A549 (cell line): ENCODE measurements around the gene CGB2.

ENCODE experiments used
- CBX2 ChIP-seq: fragments of 200-600 bp; sonication (generic); IDR thresholded peaks from 2 replicates; pipeline ENCODE4 v1.6.1; 2016; ENCODE audit warnings: low read depth, mild to moderate bottlenecking, borderline replicate concordance
- CEBPB ChIP-seq, 2 experiments: fragments of >200 bp in 1 of 2; sonication (Bioruptor Twin) in 1 of 2; formaldehyde crosslinking in 1 of 2; IDR thresholded peaks; 2 replicates each; pipeline ENCODE4 v1.6.1; 2012 to 2016
- ESRRA ChIP-seq: fragments of 150-350 bp; IDR thresholded peaks from 2 replicates; pipeline ENCODE4 v1.6.1; 2014; ENCODE audit warnings: mild to moderate bottlenecking, low read length, borderline replicate concordance
- MAZ ChIP-seq: fragments of 150-350 bp; IDR thresholded peaks from 2 replicates; pipeline ENCODE4 v1.6.1; 2014; ENCODE audit warnings: antibody characterized with exemption, low read depth, low read length, borderline replicate concordance
- NR3C1 ChIP-seq: fragments of >200 bp; sonication (Bioruptor Twin); formaldehyde crosslinking; IDR thresholded peaks from 3 replicates; pipeline ENCODE4 v1.6.1; 2017
- POLR2A ChIP-seq: IDR thresholded peaks from 2 replicates; pipeline ENCODE4 v1.6.1; 2012; ENCODE audit warnings: mild to moderate bottlenecking, low read length
- RARB ChIP-seq: fragments of 250-450 bp; sonication (Bioruptor Pico); IDR thresholded peaks from 2 replicates; pipeline ENCODE4 v1.8.0; 2021; ENCODE audit warnings: mild to moderate bottlenecking, moderate library complexity
- RNF2 ChIP-seq: fragments of 200-600 bp; sonication (generic); IDR thresholded peaks from 2 replicates; pipeline ENCODE4 v1.6.1; 2016; ENCODE audit warnings: low read depth, mild to moderate bottlenecking, antibody characterized with exemption, moderate library complexity, borderline replicate concordance
- ZC3H11A ChIP-seq: fragments of 450-650 bp; IDR thresholded peaks from 2 replicates; pipeline ENCODE4 v1.6.1; 2014; ENCODE audit warnings: antibody characterized with exemption, mild to moderate bottlenecking
- TF ChIP-seq, protein P1 (sequence below): fragments of 200-600 bp; sonication (generic); IDR thresholded peaks from 2 replicates; pipeline ENCODE4 v1.6.1; 2016; ENCODE audit warnings: antibody characterized with exemption, mild to moderate bottlenecking, moderate library complexity
- TF ChIP-seq, protein P2 (sequence below): fragments of >200 bp; sonication (Bioruptor Twin); formaldehyde crosslinking; IDR thresholded peaks from 3 replicates; pipeline ENCODE4 v1.5.1; 2016
- TF ChIP-seq, protein P3 (sequence below): IDR thresholded peaks from 2 replicates; pipeline ENCODE4 v1.6.1; 2012

DNA sequence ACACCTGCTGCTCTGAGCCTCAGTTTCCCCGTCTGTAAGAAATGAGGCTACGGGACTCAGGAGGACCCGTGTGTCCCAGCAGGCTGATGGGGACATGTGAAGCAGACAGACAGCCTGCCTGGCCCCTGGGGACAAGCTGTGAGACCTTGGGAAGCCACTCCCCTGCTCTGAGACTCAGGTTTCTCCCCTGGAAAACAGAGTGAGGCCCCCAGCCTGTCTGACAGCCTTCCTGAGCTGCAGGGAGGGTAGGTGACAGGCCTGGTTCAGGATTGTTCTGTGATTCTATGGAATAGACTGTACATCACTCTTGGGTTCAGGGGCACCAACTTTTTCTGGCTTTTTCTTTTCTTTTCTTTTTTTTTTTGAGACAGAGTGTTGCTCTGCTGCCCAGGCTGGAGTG lies 35.9 kb downstream of the CGB2 start:
- TF ChIP-seq, protein P1, sequence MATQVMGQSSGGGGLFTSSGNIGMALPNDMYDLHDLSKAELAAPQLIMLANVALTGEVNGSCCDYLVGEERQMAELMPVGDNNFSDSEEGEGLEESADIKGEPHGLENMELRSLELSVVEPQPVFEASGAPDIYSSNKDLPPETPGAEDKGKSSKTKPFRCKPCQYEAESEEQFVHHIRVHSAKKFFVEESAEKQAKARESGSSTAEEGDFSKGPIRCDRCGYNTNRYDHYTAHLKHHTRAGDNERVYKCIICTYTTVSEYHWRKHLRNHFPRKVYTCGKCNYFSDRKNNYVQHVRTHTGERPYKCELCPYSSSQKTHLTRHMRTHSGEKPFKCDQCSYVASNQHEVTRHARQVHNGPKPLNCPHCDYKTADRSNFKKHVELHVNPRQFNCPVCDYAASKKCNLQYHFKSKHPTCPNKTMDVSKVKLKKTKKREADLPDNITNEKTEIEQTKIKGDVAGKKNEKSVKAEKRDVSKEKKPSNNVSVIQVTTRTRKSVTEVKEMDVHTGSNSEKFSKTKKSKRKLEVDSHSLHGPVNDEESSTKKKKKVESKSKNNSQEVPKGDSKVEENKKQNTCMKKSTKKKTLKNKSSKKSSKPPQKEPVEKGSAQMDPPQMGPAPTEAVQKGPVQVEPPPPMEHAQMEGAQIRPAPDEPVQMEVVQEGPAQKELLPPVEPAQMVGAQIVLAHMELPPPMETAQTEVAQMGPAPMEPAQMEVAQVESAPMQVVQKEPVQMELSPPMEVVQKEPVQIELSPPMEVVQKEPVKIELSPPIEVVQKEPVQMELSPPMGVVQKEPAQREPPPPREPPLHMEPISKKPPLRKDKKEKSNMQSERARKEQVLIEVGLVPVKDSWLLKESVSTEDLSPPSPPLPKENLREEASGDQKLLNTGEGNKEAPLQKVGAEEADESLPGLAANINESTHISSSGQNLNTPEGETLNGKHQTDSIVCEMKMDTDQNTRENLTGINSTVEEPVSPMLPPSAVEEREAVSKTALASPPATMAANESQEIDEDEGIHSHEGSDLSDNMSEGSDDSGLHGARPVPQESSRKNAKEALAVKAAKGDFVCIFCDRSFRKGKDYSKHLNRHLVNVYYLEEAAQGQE: no peak
- TF ChIP-seq, protein P2, sequence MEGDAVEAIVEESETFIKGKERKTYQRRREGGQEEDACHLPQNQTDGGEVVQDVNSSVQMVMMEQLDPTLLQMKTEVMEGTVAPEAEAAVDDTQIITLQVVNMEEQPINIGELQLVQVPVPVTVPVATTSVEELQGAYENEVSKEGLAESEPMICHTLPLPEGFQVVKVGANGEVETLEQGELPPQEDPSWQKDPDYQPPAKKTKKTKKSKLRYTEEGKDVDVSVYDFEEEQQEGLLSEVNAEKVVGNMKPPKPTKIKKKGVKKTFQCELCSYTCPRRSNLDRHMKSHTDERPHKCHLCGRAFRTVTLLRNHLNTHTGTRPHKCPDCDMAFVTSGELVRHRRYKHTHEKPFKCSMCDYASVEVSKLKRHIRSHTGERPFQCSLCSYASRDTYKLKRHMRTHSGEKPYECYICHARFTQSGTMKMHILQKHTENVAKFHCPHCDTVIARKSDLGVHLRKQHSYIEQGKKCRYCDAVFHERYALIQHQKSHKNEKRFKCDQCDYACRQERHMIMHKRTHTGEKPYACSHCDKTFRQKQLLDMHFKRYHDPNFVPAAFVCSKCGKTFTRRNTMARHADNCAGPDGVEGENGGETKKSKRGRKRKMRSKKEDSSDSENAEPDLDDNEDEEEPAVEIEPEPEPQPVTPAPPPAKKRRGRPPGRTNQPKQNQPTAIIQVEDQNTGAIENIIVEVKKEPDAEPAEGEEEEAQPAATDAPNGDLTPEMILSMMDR: no peak
- TF ChIP-seq POLR2A: no peak
- TF ChIP-seq RARB (CRISPR knock-in tag): no peak
- TF ChIP-seq MAZ: no peak
- TF ChIP-seq, protein P3, sequence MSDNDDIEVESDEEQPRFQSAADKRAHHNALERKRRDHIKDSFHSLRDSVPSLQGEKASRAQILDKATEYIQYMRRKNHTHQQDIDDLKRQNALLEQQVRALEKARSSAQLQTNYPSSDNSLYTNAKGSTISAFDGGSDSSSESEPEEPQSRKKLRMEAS: no peak
- no peak for TF ChIP-seq CEBPB (IDR thresholded peaks at IDR 0.05)
- no peak for TF ChIP-seq ESRRA
- no peak for TF ChIP-seq NR3C1
- no peak for TF ChIP-seq ZC3H11A
- TF ChIP-seq CBX2: no peak
- TF ChIP-seq RNF2: no peak
